ENCODE results near the gene SNRPB2.

- TF ChIP-seq CTCF (IDR thresholded peaks at IDR 0.05) = no peak
- TF ChIP-seq POLR2A (IDR thresholded peaks at IDR 0.05) = no peak
Observed at GRCh38 chr20:16708602-16709001, 21.2 kb upstream of the SNRPB2 start.
